Smooth muscle cell (in vitro differentiated cells): ENCODE measurements around the gene SLC28A3. TPM values are rescaled to one million over a fixed set of nuclear protein-coding genes. Genes with fewer than 3 reads are reported as not detected.

ENCODE experiments used
- DNase-seq: peaks from one replicate; lab custom pipeline; 2025; ENCODE audit not compliant: unreplicated experiment; lab: John Stamatoyannopoulos, UW
- H2AFZ ChIP-seq: fragments of 200-600 bp; sonication (generic); 2 replicates; pipeline ENCODE4 v1.6.0; 2016; ENCODE audit warnings: antibody characterized with exemption, low read depth, mild to moderate bottlenecking
- H3F3A ChIP-seq: fragments of 200-600 bp; sonication (generic); 2 replicates; pipeline ENCODE4 v1.6.0; 2017; ENCODE audit warnings: antibody characterized with exemption, low read depth
- H3K27ac ChIP-seq: fragments of 200-600 bp; sonication (generic); 2 replicates; pipeline ENCODE4 v1.5.1; 2016; ENCODE audit warnings: low read depth, mild to moderate bottlenecking
- H3K27me3 ChIP-seq: fragments of 200-600 bp; sonication (generic); 2 replicates; pipeline ENCODE4 v1.6.1; 2016; ENCODE audit warnings: low read depth, mild to moderate bottlenecking
- H3K36me3 ChIP-seq: fragments of 200-600 bp; sonication (generic); 2 replicates; pipeline ENCODE4 v1.5.1; 2016; ENCODE audit warnings: low read depth
- H3K4me1 ChIP-seq: fragments of 200-600 bp; sonication (generic); 2 replicates; pipeline ENCODE4 v1.5.1; 2016; ENCODE audit warnings: low read depth
- H3K4me2 ChIP-seq: fragments of 200-600 bp; sonication (generic); 2 replicates; pipeline ENCODE4 v1.6.0; 2016; ENCODE audit warnings: mild to moderate bottlenecking
- H3K4me3 ChIP-seq: fragments of 200-600 bp; sonication (generic); 2 replicates; pipeline ENCODE4 v1.5.1; 2016; ENCODE audit warnings: mild to moderate bottlenecking
- H3K79me2 ChIP-seq: fragments of 200-600 bp; sonication (generic); 2 replicates; pipeline ENCODE4 v1.6.0; 2016; ENCODE audit warnings: low read depth, mild to moderate bottlenecking
- H3K9ac ChIP-seq: fragments of 200-600 bp; sonication (generic); 2 replicates; pipeline ENCODE4 v1.6.0; 2016; ENCODE audit warnings: low read depth
- H3K9me3 ChIP-seq: fragments of 200-600 bp; sonication (generic); replicated peaks from 2 replicates; pipeline ENCODE4 v1.5.1; 2016; ENCODE audit warnings: low read depth
- H4K20me1 ChIP-seq: fragments of 200-600 bp; sonication (generic); 2 replicates; pipeline ENCODE4 v1.6.0; 2016; ENCODE audit warnings: low read depth
- WGBS: methylation state at CpG from one replicate; pipeline ENCODE4 v1.1.7; 2016; ENCODE audit warnings: low lambda C conversion rate; 5-methylcytosine and 5-hydroxymethylcytosine counted together
- polyA plus RNA-seq: library from polyadenylated mRNA; unstranded; fragments of >200 nt; fragmentation: Nextera tagmentation; extraction: Ambion mirVana; gene quantifications from 2 replicates; pipeline ENCODE4 v1.2.1, GENCODE V29; 2016
- total RNA-seq: library from RNA; depleted of rRNA; stranded (reverse); fragments of >200 nt; gene quantifications from 2 replicates; pipeline ENCODE4 v1.2.3, GENCODE V29; 2014
- TF ChIP-seq, protein P1 (sequence below): fragments of 200-600 bp; sonication (generic); IDR thresholded peaks from 2 replicates; pipeline ENCODE4 v1.5.1; 2017; ENCODE audit warnings: borderline replicate concordance, mild to moderate bottlenecking, antibody characterized with exemption; ENCODE audit not compliant: insufficient read depth, poor library complexity, severe bottlenecking

Gene SLC28A3
- total and polyA plus RNA-seq, 2 experiments from 2014 or later: 0.11 to 1.8 TPM

DNA sequence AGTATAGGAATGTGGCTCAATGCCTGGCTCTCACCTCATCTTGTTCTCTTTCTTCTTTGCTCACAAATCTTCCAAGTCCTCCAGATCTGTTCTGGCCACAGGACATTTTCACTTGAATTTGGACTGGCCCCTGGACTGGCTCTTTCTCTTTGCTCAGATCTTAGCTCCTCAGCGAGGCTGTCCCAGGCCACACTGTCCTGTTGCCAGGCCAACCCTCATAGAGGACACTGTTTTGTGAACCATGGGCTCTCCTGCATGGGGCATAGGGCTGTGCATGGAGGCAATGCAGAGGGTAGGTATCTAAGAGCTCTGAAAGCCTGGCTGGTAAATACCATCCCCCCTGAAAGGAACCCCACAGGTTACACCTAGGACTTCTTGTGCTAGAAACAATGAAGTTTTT, 13.5 kb upstream of the SLC28A3 start:
- no peaks in the 10 kb centered on the region for H3K36me3 ChIP-seq
- TF ChIP-seq, protein P1, sequence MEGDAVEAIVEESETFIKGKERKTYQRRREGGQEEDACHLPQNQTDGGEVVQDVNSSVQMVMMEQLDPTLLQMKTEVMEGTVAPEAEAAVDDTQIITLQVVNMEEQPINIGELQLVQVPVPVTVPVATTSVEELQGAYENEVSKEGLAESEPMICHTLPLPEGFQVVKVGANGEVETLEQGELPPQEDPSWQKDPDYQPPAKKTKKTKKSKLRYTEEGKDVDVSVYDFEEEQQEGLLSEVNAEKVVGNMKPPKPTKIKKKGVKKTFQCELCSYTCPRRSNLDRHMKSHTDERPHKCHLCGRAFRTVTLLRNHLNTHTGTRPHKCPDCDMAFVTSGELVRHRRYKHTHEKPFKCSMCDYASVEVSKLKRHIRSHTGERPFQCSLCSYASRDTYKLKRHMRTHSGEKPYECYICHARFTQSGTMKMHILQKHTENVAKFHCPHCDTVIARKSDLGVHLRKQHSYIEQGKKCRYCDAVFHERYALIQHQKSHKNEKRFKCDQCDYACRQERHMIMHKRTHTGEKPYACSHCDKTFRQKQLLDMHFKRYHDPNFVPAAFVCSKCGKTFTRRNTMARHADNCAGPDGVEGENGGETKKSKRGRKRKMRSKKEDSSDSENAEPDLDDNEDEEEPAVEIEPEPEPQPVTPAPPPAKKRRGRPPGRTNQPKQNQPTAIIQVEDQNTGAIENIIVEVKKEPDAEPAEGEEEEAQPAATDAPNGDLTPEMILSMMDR: no peak
- no peak for DNase-seq
- no peak overlapping the region for H3K4me2 ChIP-seq
- no peak overlapping the region for H3K4me3 ChIP-seq
- no peaks in the 10 kb centered on the region for H4K20me1 ChIP-seq
- no peaks in the 10 kb centered on the region for H3K4me1 ChIP-seq
- no peak overlapping the region for H3K27ac ChIP-seq
- H2AFZ ChIP-seq: no peak overlapping the region
- no peaks in the 10 kb centered on the region for H3K9me3 ChIP-seq
- H3K27me3 ChIP-seq: no peaks in the 10 kb centered on the region
- H3K79me2 ChIP-seq: no peaks in the 10 kb centered on the region
- H3K9ac ChIP-seq: no peak overlapping the region
- no peaks in the 10 kb centered on the region for H3F3A ChIP-seq
- WGBS: 76% methylated on average over 1 of the region's 1 CpG

DNA sequence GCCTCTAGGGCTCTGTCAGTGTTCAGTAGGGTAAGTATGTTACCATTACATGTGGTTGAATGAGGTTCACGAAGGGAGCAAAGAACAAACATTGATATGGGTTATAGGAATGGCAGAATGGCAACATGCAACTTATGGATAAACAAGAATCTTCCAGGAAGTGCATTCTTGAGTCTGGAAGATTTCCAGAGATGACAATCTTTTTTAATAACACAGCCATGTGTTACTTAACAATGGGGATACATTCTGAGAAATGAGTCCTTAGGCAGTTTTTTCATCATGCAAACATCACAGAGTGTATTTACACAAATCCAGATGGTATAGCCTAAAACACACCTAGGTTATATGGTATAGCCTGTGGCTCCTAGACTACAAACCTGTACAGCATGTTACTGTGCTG, 9.1 kb upstream of the SLC28A3 start:
- Histone ChIP-seq H3K9me3 (no peaks in the 10 kb centered on the region), H3K4me3 (no peak overlapping the region), H3K4me2 (no peak overlapping the region), H2AFZ (no peak overlapping the region), H3F3A (no peaks in the 10 kb centered on the region), H3K79me2 (no peaks in the 10 kb centered on the region), H4K20me1 (no peaks in the 10 kb centered on the region), H3K27me3 (no peaks in the 10 kb centered on the region), H3K9ac (no peak overlapping the region), H3K4me1 (no peaks in the 10 kb centered on the region), H3K36me3 (no peaks in the 10 kb centered on the region), H3K27ac (no peak overlapping the region)
- TF ChIP-seq, protein P1: no peak
- DNase-seq: no peak
- WGBS: 50% methylated on average over 1 of the region's 1 CpG

DNA sequence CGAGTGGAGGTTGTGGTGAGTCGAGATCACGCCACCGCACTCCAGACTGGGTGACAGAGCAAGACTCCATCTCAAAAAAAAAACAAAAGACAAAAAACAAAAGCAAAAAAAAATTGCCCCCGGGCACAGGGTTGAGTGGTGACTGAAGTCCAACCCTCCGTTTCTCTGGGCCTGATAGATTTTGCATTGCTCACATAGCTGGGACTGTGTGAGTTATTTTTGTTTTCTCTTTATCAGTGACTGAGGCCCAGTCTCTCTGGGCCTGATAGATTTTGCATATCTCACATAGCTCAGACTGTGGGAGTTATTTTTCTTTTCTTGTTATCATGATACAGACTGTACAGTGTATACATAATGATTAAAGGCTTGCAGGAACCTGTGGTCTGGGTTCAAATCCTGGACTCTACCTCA, 2.6 kb upstream of the SLC28A3 start:
- H3K9ac ChIP-seq: no peak overlapping the region
- DNase-seq: no peak
- TF ChIP-seq, protein P1: no peak
- H3K27me3 ChIP-seq: no peaks in the 10 kb centered on the region
- no peaks in the 10 kb centered on the region for H3F3A ChIP-seq
- no peaks in the 10 kb centered on the region for H3K9me3 ChIP-seq
- H3K79me2 ChIP-seq: no peaks in the 10 kb centered on the region
- H3K36me3 ChIP-seq: no peaks in the 10 kb centered on the region
- 39% methylated on average over 6 of the region's 6 CpGs for WGBS
- H3K27ac ChIP-seq: peak overlapping the region; percentile 59
- peaks cover 9% of the 10 kb centered on the region for H3K4me1 ChIP-seq
- H2AFZ ChIP-seq: no peak overlapping the region
- H4K20me1 ChIP-seq: no peaks in the 10 kb centered on the region
- H3K4me3 ChIP-seq: no peak overlapping the region
- no peak overlapping the region for H3K4me2 ChIP-seq

DNA sequence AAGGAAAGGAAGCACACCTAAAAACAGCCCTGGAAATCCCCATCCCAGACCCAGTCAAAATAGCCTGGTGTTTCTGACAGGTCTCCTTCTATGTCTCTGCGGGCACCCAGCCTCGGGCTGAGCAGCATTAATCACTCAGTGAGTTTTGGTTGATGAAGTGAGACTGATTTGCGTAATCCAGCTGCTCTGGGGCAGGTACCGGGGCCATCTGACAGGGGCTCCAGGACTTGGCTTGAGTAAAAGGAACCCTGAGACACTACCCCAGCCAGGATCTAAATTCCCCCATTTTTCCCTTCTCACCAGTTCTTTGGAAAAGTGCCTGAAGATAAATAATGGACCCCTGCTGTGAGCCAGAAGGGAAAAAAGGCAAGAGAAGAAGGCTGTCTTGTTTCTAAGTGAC, 596 bp downstream of the SLC28A3 start:
- Histone ChIP-seq H4K20me1 (no peaks in the 10 kb centered on the region), H2AFZ (no peak overlapping the region), H3K9me3 (no peaks in the 10 kb centered on the region), H3K27me3 (no peaks in the 10 kb centered on the region), H3K36me3 (no peaks in the 10 kb centered on the region), H3K4me3 (peak overlapping the region; percentile 8), H3K4me2 (no peak overlapping the region), H3K79me2 (no peaks in the 10 kb centered on the region), H3F3A (no peaks in the 10 kb centered on the region), H3K27ac (no peak overlapping the region), H3K9ac (no peak overlapping the region), H3K4me1 (peaks cover 9% of the 10 kb centered on the region)
- DNase-seq: no peak
- 67% methylated on average over 4 of the region's 4 CpGs for WGBS
- TF ChIP-seq, protein P1: no peak
